Measurements from ENCODE around the gene R3HDM2.

R3HDM2 gene

DNA sequence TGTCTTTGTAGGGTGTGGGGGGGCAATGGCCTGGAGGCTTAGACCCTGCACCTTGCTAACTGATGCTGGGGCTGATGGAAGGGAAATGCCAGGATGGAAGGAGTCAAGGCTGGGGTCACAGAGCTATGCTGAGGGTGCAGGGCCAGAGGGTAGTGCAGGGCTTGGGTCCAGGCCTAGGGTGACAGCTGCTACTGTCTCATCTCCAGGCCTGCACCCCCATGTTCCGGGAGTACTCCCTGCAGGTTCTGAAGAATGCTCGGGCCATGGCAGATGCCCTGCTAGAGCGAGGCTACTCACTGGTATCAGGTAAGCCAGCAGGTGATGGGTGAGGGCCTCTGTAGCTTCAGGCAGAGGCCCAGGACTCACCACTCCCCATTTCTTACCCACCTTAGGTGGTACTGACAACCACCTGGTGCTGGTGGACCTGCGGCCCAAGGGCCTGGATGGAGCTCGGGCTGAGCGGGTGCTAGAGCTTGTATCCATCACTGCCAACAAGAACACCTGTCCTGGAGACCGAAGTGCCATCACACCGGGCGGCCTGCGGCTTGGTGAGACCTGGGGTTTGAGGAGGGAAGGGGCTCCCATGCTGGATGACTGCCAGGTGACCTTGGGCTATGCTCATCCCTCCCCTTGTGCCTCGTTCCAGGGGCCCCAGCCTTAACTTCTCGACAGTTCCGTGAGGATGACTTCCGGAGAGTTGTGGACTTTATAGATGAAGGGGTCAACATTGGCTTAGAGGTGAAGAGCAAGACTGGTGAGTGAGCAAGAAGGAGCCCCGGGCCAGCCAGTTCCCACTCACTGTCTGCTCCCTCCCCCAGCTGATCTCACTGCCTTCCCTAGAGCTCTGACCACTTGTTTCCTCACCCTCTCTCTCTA is 197.2 kb downstream of the R3HDM2 start:
- no peak for TF ChIP-seq CTCF (IDR thresholded peaks at IDR 0.05; ENCODE audit: low read depth, low read length)
- H3K4me3 ChIP-seq (ENCODE audit: low read depth, low read length): no peak overlapping the region

DNA sequence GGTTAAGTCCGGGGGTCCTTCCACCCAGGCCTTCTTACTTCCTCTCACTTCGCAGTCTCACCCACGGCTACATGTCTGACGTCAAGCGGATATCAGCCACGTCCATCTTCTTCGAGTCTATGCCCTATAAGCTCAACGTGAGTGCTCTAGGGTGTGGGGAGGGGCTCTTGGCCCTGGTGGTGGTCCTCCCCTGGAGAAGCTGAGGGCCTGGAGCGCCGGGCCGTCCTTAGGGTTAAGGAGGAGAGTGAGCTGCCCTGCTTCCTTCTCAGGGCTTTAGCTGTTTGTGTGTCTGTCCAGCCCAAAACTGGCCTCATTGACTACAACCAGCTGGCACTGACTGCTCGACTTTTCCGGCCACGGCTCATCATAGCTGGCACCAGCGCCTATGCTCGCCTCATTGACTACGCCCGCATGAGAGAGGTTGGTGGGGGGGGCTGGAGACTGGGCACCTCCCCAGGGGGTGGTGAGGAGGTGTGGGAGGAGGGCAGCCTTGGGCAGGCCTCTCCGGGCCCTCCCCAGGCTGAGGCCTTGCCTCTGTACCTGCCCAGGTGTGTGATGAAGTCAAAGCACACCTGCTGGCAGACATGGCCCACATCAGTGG is 198.6 kb downstream of the R3HDM2 start:
- no peak for TF ChIP-seq CTCF (IDR thresholded peaks at IDR 0.05; ENCODE audit: low read depth, low read length)
- H3K4me3 ChIP-seq (ENCODE audit: low read depth, low read length): no peak overlapping the region

GRCh38 chr12:57231276-57232021 is 199.4 kb downstream of the R3HDM2 start:
- H3K4me3 ChIP-seq (ENCODE audit: low read depth, low read length): peak overlapping the region; percentile 94

DNA sequence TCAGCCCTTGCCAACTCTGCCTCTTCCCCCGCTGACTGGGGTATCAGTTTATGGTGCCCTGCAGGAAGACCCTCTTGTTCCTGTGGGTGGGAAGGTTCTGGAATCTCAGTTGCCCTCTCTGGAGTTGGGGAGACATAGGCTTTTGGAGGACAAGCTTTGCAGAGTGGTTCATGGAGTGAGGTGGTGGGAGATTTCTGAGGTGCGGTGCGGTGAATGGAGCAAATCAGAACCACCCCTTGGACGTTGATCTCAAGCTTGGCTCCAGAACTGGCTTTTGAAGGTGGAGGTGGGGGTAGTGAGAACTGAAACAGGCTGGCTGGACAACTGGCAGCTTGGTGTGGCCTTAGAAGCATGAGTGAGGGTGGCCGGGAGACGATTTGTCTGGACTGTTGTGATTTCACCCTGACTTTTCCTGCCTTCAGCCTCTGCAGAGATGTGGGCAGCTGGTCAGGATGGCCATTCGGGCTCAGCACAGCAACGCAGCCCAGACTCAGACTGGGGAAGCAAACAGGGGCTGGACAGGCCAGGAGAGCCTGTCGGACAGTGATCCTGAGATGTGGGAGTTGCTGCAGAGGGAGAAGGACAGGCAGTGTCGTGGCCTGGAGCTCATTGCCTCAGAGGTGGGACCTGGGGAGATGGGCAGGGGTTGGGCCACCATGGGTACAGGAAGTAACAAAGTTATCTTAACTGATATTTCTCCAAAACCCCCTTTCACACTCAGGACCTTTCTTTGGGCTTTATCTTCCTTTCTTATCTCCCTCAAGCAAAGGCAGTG is 200.3 kb downstream of the R3HDM2 start:
- H3K4me3 ChIP-seq (ENCODE audit: low read depth, low read length): peak overlapping the region; percentile 94
- no peak for TF ChIP-seq CTCF (IDR thresholded peaks at IDR 0.05; ENCODE audit: low read depth, low read length)

More at GRCh38 chr12:57231276-57232021, 199.4 kb downstream of the R3HDM2 start:
- TF ChIP-seq CTCF (IDR thresholded peaks at IDR 0.05; ENCODE audit: low read depth, low read length): no peak

GRCh38 chr12:57229634-57230380 is 201.0 kb downstream of the R3HDM2 start, which contains the start of gene SHMT2:
TSS of gene SHMT2 (plus strand) at chr12:57229711. CDS start at chr12:57229779, 68 bp downstream.
- peak within 1 kb of the TSS; percentile 94 for H3K4me3 ChIP-seq (ENCODE audit: low read depth, low read length)
- TF ChIP-seq CTCF (IDR thresholded peaks at IDR 0.05; ENCODE audit: low read depth, low read length): no peak

DNA sequence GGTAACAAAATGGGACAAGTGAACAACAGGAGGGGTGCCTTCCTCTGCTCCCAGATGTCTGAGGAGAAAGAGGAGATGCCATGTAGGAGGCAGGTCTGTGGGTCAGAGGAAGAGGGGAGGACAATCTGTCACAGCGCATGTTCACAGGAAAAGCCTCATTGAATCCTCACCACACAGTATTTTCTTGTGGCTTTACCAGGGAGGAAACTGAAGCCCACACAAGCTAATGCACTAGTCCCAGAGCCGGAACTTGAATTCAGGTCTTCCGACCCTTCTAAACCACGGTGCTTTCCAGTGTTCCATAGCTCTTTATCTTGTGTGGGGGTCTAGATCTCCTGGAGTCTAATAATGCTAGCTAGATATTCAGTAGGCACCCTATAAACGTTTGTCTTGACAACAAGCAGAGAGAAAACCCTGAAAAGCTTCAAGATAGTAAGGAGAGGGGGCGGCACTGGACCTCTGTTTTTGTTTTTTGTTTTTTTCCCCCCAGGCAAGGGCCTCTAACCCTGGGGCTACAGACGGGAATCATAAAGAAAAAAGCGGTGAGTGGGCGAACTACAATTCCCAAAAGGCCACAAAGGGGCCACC is 201.7 kb downstream of the R3HDM2 start:
- peak overlapping the region; percentile 94 for H3K4me3 ChIP-seq (ENCODE audit: low read depth, low read length)
- TF ChIP-seq CTCF (IDR thresholded peaks at IDR 0.05; ENCODE audit: low read depth, low read length): no peak

Data from WI38 (cell line).